Neural progenitor cell (in vitro differentiated cells): ENCODE results near the gene RAD51B. TPM values are rescaled to one million over a fixed set of nuclear protein-coding genes. Genes with fewer than 3 reads are reported as not detected.

ENCODE experiments used
- DNase-seq: peaks from one replicate; pipeline ENCODE4 v3.0.0-alpha.2; 2016; ENCODE audit warnings: low spot score
- H2AFZ ChIP-seq: fragments of 200-600 bp; sonication (generic); replicated peaks from 2 replicates; pipeline ENCODE4 v1.6.1; 2016; ENCODE audit warnings: antibody characterized with exemption
- H3F3A ChIP-seq: fragments of 200-600 bp; sonication (generic); 2 replicates; pipeline ENCODE4 v1.6.1; 2016; ENCODE audit warnings: antibody characterized with exemption, low read depth
- H3K27ac ChIP-seq: fragments of 200-600 bp; sonication (generic); 2 replicates; pipeline ENCODE4 v1.5.1; 2016; ENCODE audit warnings: mild to moderate bottlenecking
- H3K27me3 ChIP-seq: fragments of 200-600 bp; sonication (generic); 2 replicates; pipeline ENCODE4 v1.6.1; 2016; ENCODE audit warnings: mild to moderate bottlenecking, moderate library complexity
- H3K36me3 ChIP-seq: fragments of 200-600 bp; sonication (generic); 2 replicates; pipeline ENCODE4 v1.5.1; 2016
- H3K4me1 ChIP-seq: fragments of 200-600 bp; sonication (generic); 2 replicates; pipeline ENCODE4 v1.6.1; 2016; ENCODE audit warnings: mixed run types
- H3K4me2 ChIP-seq: fragments of 200-600 bp; sonication (generic); 2 replicates; pipeline ENCODE4 v1.6.1; 2016
- H3K4me3 ChIP-seq: fragments of 200-600 bp; sonication (generic); 2 replicates; pipeline ENCODE4 v1.5.1; 2016
- H3K79me2 ChIP-seq: fragments of 200-600 bp; sonication (generic); 2 replicates; pipeline ENCODE4 v1.6.1; 2016; ENCODE audit warnings: low read depth
- H3K9ac ChIP-seq: fragments of 200-600 bp; sonication (generic); 2 replicates; pipeline ENCODE4 v1.6.1; 2016
- H3K9me3 ChIP-seq: fragments of 200-600 bp; sonication (generic); 2 replicates; pipeline ENCODE4 v1.5.1; 2016; ENCODE audit warnings: low read depth
- H4K20me1 ChIP-seq: fragments of 200-600 bp; sonication (generic); 2 replicates; pipeline ENCODE4 v1.6.1; 2016; ENCODE audit warnings: low read depth
- H3K27ac Mint-ChIP-seq: 3 replicates; pipeline ENCODE4 v1.8.0; 2021; ENCODE audit warnings: mixed read lengths
- H3K27me3 Mint-ChIP-seq: 2 replicates; pipeline ENCODE4 v1.8.0; 2022; ENCODE audit warnings: low read depth, mild to moderate bottlenecking, inconsistent platforms, moderate library complexity, mixed read lengths; ENCODE audit not compliant: insufficient read depth
- H3K36me3 Mint-ChIP-seq: 3 replicates; pipeline ENCODE4 v1.8.0; 2021; ENCODE audit warnings: mixed read lengths
- H3K4me1 Mint-ChIP-seq: 3 replicates; pipeline ENCODE4 v1.8.0; 2021; ENCODE audit warnings: mixed read lengths
- H3K4me3 Mint-ChIP-seq: 3 replicates; pipeline ENCODE4 v1.8.0; 2021; ENCODE audit warnings: mild to moderate bottlenecking, moderate library complexity, mixed read lengths
- H3K9me3 Mint-ChIP-seq: 3 replicates; pipeline ENCODE4 v1.8.0; 2020; ENCODE audit warnings: mixed read lengths
- CTCF ChIP-seq: fragments of 200-600 bp; sonication (generic); IDR thresholded peaks from 2 replicates; pipeline ENCODE4 v1.5.1; 2017; ENCODE audit warnings: antibody characterized with exemption, mild to moderate bottlenecking
- EZH2 ChIP-seq: fragments of 200-600 bp; sonication (generic); IDR thresholded peaks from 2 replicates; pipeline ENCODE4 v1.6.1; 2017; ENCODE audit warnings: antibody characterized with exemption, mild to moderate bottlenecking, moderate library complexity
- EZH2phosphoT487 ChIP-seq: fragments of 200-600 bp; sonication (generic); IDR thresholded peaks from 2 replicates; pipeline ENCODE4 v1.6.1; 2017; ENCODE audit warnings: antibody characterized with exemption
- total RNA-seq: library from RNA; depleted of rRNA; stranded (reverse); fragments of >200 nt; gene quantifications from 2 replicates; pipeline ENCODE4 v1.2.3, GENCODE V29; 2015; ENCODE audit warnings: low replicate concordance

Gene RAD51B
- total RNA-seq, 1 donor from 2014 or later, result 50.5 TPM

- Histone ChIP-seq H3K4me2 (peak overlapping the region; percentile 51), H3K79me2 (no peaks in the 10 kb centered on the region), H3K9ac (no peak overlapping the region), H3F3A (peaks cover 45% of the 10 kb centered on the region), H3K9me3 (no peaks in the 10 kb centered on the region), H4K20me1 (no peaks in the 10 kb centered on the region), H2AFZ (no peak overlapping the region), H3K4me1 (peaks cover 46% of the 10 kb centered on the region), H3K27me3 (no peaks in the 10 kb centered on the region), H3K4me3 (no peak overlapping the region), H3K36me3 (no peaks in the 10 kb centered on the region), H3K27ac (peak overlapping the region; percentile 81)
- TF ChIP-seq CTCF, result no peak
- no peak for TF ChIP-seq EZH2phosphoT487
- no peak for TF ChIP-seq EZH2
- peaks cover 31% of the 10 kb centered on the region for H3K27me3 Mint-ChIP-seq
- DNase-seq, result no peak
- H3K4me1 Mint-ChIP-seq, result peaks cover 69% of the 10 kb centered on the region
- peaks cover 4% of the 10 kb centered on the region for H3K9me3 Mint-ChIP-seq
- peak overlapping the region; percentile 67 for H3K27ac Mint-ChIP-seq
- H3K4me3 Mint-ChIP-seq, result peak overlapping the region; percentile 4
- peaks cover 12% of the 10 kb centered on the region for H3K36me3 Mint-ChIP-seq
These were observed 658.0 kb downstream of the RAD51B start for GRCh38 chr14:68477461-68478085.

- Mint-ChIP-seq H3K4me1 (peaks cover 63% of the 10 kb centered on the region), H3K27me3 (peaks cover 25% of the 10 kb centered on the region), H3K27ac (no peak overlapping the region), H3K36me3 (peaks cover 12% of the 10 kb centered on the region), H3K4me3 (no peak overlapping the region), H3K9me3 (peaks cover 4% of the 10 kb centered on the region)
- no peak overlapping the region for H3K4me2 ChIP-seq
- TF ChIP-seq EZH2phosphoT487 (no peak), EZH2 (no peak), CTCF (no peak)
- no peak overlapping the region for H3K4me3 ChIP-seq
- H2AFZ ChIP-seq, result no peak overlapping the region
- no peaks in the 10 kb centered on the region for H3K36me3 ChIP-seq
- no peak overlapping the region for H3K27ac ChIP-seq
- H3K79me2 ChIP-seq, result no peaks in the 10 kb centered on the region
- H4K20me1 ChIP-seq, result no peaks in the 10 kb centered on the region
- peaks cover 30% of the 10 kb centered on the region for H3K4me1 ChIP-seq
- DNase-seq, result no peak
- H3K9me3 ChIP-seq, result no peaks in the 10 kb centered on the region
- no peaks in the 10 kb centered on the region for H3K27me3 ChIP-seq
- H3F3A ChIP-seq, result peaks cover 30% of the 10 kb centered on the region
- no peak overlapping the region for H3K9ac ChIP-seq
These were observed 659.7 kb downstream of the RAD51B start for GRCh38 chr14:68479247-68479646.

GRCh38 chr14:68482018-68482417, 662.4 kb downstream of the RAD51B start:
- Histone ChIP-seq H3K27ac (no peak overlapping the region), H3K27me3 (no peaks in the 10 kb centered on the region), H3K9ac (no peak overlapping the region), H3K4me2 (no peak overlapping the region), H3K4me3 (no peak overlapping the region), H3K9me3 (no peaks in the 10 kb centered on the region), H3F3A (peaks cover 16% of the 10 kb centered on the region), H3K36me3 (no peaks in the 10 kb centered on the region), H4K20me1 (no peaks in the 10 kb centered on the region), H3K4me1 (peaks cover 22% of the 10 kb centered on the region), H2AFZ (no peak overlapping the region), H3K79me2 (no peaks in the 10 kb centered on the region)
- H3K27me3 Mint-ChIP-seq, result peaks cover 20% of the 10 kb centered on the region
- H3K9me3 Mint-ChIP-seq, result peaks cover 4% of the 10 kb centered on the region
- no peak for DNase-seq
- H3K4me3 Mint-ChIP-seq, result no peak overlapping the region
- H3K4me1 Mint-ChIP-seq, result peaks cover 51% of the 10 kb centered on the region
- no peak overlapping the region for H3K27ac Mint-ChIP-seq
- TF ChIP-seq CTCF (no peak), EZH2 (no peak), EZH2phosphoT487 (no peak)
- peaks cover 18% of the 10 kb centered on the region for H3K36me3 Mint-ChIP-seq
